Fibroblast of the conjunctiva (primary cell): ENCODE data around the gene RBMS2.

Experiments used
- DNase-seq: peaks from one replicate; pipeline ENCODE4 v3.0.0-alpha.2; 2010; ENCODE audit warnings: low read depth

The RBMS2 gene

GRCh38 chr12:56631790-56632700 is 110.4 kb downstream of the RBMS2 start:
- no peak for DNase-seq

GRCh38 chr12:56632701-56633467 is 111.3 kb downstream of the RBMS2 start:
- no peak for DNase-seq

GRCh38 chr12:56633468-56634241 is 112.0 kb downstream of the RBMS2 start:
- no peak for DNase-seq

- no peak for DNase-seq
Observed at GRCh38 chr12:56634242-56634836, 112.7 kb downstream of the RBMS2 start.

- DNase-seq: peak; percentile 69
Observed at GRCh38 chr12:56634837-56635791, 113.5 kb downstream of the RBMS2 start.

- peak; percentile 74 for DNase-seq
Observed at GRCh38 chr12:56635806-56636674, 114.4 kb downstream of the RBMS2 start.

- DNase-seq: peak; percentile 100
Observed at GRCh38 chr12:56636675-56637540, 115.3 kb downstream of the RBMS2 start.

GRCh38 chr12:56637621-56638020 is 116.0 kb downstream of the RBMS2 start:
- DNase-seq: no peak

- DNase-seq: no peak
Observed at GRCh38 chr12:56641219-56641618, 119.6 kb downstream of the RBMS2 start.

GRCh38 chr12:56644654-56645053 is 123.0 kb downstream of the RBMS2 start:
- DNase-seq: no peak

- DNase-seq: no peak
Observed at GRCh38 chr12:56645201-56645716, 123.6 kb downstream of the RBMS2 start.
